GM18519 (cell line): ENCODE measurements around the gene STEAP4.

Experiments
- ATAC-seq: cut with Tn5 transposase; IDR thresholded peaks from one replicate; pipeline ENCODE4 v1.9.1; 2021; ENCODE audit warnings: mild to moderate bottlenecking, moderate library complexity; ENCODE audit not compliant: unreplicated experiment, low FRiP score

STEAP4 gene

DNA sequence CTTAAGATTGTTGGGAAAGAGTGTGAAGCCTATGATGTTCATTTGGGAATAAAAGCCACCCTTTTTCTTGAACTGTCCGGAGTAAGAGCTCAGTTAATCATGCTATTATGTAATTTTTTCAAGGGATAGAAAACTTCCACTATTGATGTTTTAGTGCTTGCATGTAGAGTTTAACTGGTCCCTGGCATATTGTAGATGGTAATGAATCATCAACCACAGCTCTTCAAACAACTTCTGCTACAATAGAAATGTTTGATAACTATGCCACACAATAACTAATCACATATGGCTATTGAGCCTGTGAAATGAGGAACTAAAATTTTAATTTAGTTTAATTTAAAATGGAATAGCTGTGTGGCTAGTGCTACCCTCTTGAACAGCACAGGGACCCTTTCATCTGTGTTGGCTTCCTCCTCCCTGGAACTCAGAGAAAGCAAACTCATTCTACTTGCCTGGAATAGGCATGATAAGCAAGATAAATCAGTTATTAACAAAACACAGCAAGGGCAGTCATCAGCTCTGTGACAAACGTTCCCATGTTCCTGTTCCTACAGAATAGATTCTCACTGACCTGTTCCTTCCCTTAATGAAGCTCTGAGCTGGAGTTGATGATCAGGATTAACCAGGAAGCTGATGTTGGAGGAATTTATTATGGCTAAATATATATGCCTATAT is 82.0 kb downstream of the STEAP4 start:
- ATAC-seq = no peak

DNA sequence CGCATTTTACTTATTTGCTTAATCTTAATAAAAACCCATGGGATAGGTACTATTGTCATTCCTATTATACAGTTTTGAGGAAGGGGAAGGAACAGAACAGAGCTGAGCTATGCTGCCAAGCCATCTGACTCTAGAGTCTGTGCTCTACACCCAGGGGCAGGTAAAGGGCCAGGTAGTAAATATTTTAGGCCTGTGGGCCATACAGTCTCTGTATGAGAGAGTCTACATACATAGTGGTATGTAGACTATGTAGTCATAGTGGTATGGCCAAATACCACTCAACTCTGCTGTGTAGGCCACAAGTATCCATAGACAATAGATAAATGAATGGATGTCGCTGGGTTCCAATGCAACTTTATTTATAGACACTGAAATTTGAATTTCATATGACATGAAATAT is 83.4 kb downstream of the STEAP4 start:
- no peak for ATAC-seq
